ENCODE measurements around the gene FOXF1. TPM values are rescaled to one million over a fixed set of nuclear protein-coding genes. Genes with fewer than 3 reads are reported as not detected.

Gene FOXF1
- polyA plus RNA-seq, 2 of the 4 experiments (the other 2 are of a cell fraction), result not detected

- Histone ChIP-seq H3K27ac (no peak overlapping the region), H3K4me3 (no peak overlapping the region), H3K4me1 (no peaks in the 10 kb centered on the region), H3K9me3 (peaks cover 3% of the 10 kb centered on the region; the same call in 1 of the 3 replicates), H3K4me2 (no peak overlapping the region)
- no peak for ATAC-seq
- 95% methylated on average over 15 of the region's 15 CpGs for WGBS (ENCODE audit: missing lambda C conversion rate)
- ChIA-PET CTCF (interaction anchor here (1.3 to 6.3 kb wide), 4 partner anchors 9 to 493 kb away, joined by 3 to 66 read pairs (median 4); no protein-coding TSS in a partner anchor), POLR2A (no interaction called here)
- no peak for FAIRE-seq
- TF ChIP-seq RARB (CRISPR knock-in tag; IDR thresholded peaks at IDR 0.05) (no peak), KDM1A (IDR thresholded peaks at IDR 0.05; ENCODE audit: low read depth) (no peak), BCL3 (IDR thresholded peaks at IDR 0.05) (no peak), CTCF (IDR thresholded peaks at IDR 0.05) (no peak), MAFK (IDR thresholded peaks at IDR 0.05; ENCODE audit: partially characterized antibody) (no peak), HOXA7 (CRISPR knock-in tag; IDR thresholded peaks at IDR 0.05) (no peak), NFE2L2 (conservative IDR thresholded peaks at IDR 0.05; ENCODE audit: low read length) (no peak), HEYL (CRISPR knock-in tag; IDR thresholded peaks at IDR 0.05) (no peak), ESRRA (IDR thresholded peaks at IDR 0.05; ENCODE audit: borderline replicate concordance, low read length) (no peak), FOSL2 (IDR thresholded peaks at IDR 0.05) (no peak), FOSL2 (CRISPR knock-in tag; IDR thresholded peaks at IDR 0.05) (no peak), ZC3H11A (IDR thresholded peaks at IDR 0.05) (no peak), CHD4 (IDR thresholded peaks at IDR 0.05; ENCODE audit: borderline replicate concordance) (no peak)
- TF ChIP-seq, protein P1, sequence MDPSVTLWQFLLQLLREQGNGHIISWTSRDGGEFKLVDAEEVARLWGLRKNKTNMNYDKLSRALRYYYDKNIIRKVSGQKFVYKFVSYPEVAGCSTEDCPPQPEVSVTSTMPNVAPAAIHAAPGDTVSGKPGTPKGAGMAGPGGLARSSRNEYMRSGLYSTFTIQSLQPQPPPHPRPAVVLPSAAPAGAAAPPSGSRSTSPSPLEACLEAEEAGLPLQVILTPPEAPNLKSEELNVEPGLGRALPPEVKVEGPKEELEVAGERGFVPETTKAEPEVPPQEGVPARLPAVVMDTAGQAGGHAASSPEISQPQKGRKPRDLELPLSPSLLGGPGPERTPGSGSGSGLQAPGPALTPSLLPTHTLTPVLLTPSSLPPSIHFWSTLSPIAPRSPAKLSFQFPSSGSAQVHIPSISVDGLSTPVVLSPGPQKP (IDR thresholded peaks at IDR 0.05; ENCODE audit: low read depth, low read length), result no peak
- DNase-seq (ENCODE audit: low read depth in 1 of 2, low spot score in 1 of 2), result no peak
These were observed 17.0 kb downstream of the FOXF1 start for GRCh38 chr16:86527366-86527765.

DNA sequence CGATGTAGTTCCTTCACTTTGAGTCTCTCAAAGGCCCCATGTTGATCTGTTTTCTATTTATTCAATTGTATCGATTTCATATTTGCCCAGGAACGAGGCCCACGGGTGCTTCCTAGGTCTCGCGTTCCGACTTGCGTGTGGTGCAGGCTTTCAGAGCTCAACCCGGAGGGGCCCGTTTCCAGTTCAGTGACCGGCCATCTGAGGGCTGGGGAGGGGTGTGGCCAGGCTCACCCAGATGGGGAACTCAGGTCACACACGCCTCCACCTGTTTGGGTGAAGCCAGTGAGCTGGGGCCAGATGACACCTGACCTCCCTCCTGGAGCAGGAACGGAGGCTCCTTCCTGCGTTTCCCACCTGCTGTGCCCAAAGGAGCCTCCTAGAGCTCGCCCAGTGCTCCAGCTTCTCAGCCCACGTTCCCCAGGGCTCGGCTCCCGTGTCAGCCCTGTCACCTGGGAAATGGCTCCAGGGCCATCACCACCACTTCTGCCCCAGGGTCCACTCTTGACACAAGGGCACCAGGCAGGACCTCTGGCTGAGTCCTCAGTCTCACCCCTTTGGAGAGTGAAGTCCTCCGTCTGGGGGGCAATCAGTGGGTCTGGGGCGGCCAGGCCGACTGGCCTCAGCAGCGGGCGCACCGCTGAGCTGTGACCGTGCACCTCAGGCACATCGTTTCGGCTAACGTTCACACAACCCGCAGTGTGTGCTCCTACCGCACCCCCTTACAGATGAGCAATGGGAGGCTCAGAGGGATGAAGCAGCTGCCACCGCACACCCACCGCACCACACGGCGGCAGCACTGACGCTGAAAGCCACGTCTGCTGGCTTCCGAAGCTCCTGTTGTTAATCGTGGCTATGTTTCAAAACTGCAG is 18.0 kb downstream of the FOXF1 start:
- 94% methylated on average over 32 of the region's 38 CpGs for WGBS (ENCODE audit: missing lambda C conversion rate)
- no peak for ATAC-seq
- CTCF ChIA-PET, result interaction anchor here (1.3 to 6.3 kb wide), 4 partner anchors 10 to 494 kb away, joined by 3 to 66 read pairs (median 4); no protein-coding TSS in a partner anchor

More for the DNA sequence above, 18.0 kb downstream of the FOXF1 start:
- H3K4me3 ChIP-seq, result no peak overlapping the region
- H3K4me2 ChIP-seq, result no peak overlapping the region
- POLR2A ChIA-PET, result no interaction called here
- DNase-seq (ENCODE audit: low read depth in 1 of 2, low spot score in 1 of 2) (no peak), FAIRE-seq (no peak)
- peaks cover 3% of the 10 kb centered on the region; the same call in 1 of the 3 replicates for H3K9me3 ChIP-seq
- no peaks in the 10 kb centered on the region for H3K4me1 ChIP-seq
- TF ChIP-seq SMC3 (IDR thresholded peaks at IDR 0.05) (no peak), PHF8 (IDR thresholded peaks at IDR 0.05; ENCODE audit: borderline replicate concordance, low read depth) (no peak), EP300 (IDR thresholded peaks at IDR 0.05) (no peak), MYC (IDR thresholded peaks at IDR 0.05; ENCODE audit: borderline replicate concordance, low read length) (no peak), ZNF302 (CRISPR knock-in tag; IDR thresholded peaks at IDR 0.05) (no peak), FOXS1 (CRISPR knock-in tag; IDR thresholded peaks at IDR 0.05) (no peak), HDAC2 (IDR thresholded peaks at IDR 0.05) (no peak), ZC3H11A (IDR thresholded peaks at IDR 0.05) (no peak), RAD21 (conservative IDR thresholded peaks at IDR 0.05 in 1 of 2, IDR thresholded peaks at IDR 0.05 in 1 of 2) (no peak)
- TF ChIP-seq, protein P2, sequence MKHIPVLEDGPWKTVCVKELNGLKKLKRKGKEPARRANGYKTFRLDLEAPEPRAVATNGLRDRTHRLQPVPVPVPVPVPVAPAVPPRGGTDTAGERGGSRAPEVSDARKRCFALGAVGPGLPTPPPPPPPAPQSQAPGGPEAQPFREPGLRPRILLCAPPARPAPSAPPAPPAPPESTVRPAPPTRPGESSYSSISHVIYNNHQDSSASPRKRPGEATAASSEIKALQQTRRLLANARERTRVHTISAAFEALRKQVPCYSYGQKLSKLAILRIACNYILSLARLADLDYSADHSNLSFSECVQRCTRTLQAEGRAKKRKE (CRISPR knock-in tag; IDR thresholded peaks at IDR 0.05; ENCODE audit: low read depth), result no peak
- TF ChIP-seq, protein P3, sequence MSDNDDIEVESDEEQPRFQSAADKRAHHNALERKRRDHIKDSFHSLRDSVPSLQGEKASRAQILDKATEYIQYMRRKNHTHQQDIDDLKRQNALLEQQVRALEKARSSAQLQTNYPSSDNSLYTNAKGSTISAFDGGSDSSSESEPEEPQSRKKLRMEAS (IDR thresholded peaks at IDR 0.05), result no peak
- no peak overlapping the region for H3K27ac ChIP-seq
